ENCODE results near the gene SMIM45.

SMIM45 gene

GRCh38 chr22:41905411-41906202, 46.3 kb upstream of the SMIM45 start:
- Histone ChIP-seq H3K4me1 (ENCODE audit: low read length) (no peaks in the 10 kb centered on the region), H3K9ac (ENCODE audit: low read length) (no peak overlapping the region), H2AFZ (ENCODE audit: low read depth, low read length) (no peak overlapping the region), H3K4me2 (ENCODE audit: low read length) (no peak overlapping the region), H3K27ac (ENCODE audit: low read length) (no peak overlapping the region), H4K20me1 (ENCODE audit: insufficient read depth, low read length) (peaks cover 22% of the 10 kb centered on the region), H3K9me3 (ENCODE audit: insufficient read depth, low read length) (no peaks in the 10 kb centered on the region), H3K36me3 (replicated peaks; ENCODE audit: low read depth, low read length) (peaks cover 65% of the 10 kb centered on the region), H3K79me2 (ENCODE audit: low read length) (no peaks in the 10 kb centered on the region), H3K4me3 (ENCODE audit: low read length) (no peak overlapping the region), H3K27me3 (ENCODE audit: low read depth, low read length) (no peaks in the 10 kb centered on the region)
- TF ChIP-seq CTCF (IDR thresholded peaks at IDR 0.05; ENCODE audit: low read depth, low read length) (0 out of 2 replicates have a peak, but pooled peaks have one; percentile 9), EZH2phosphoT487 (IDR thresholded peaks at IDR 0.05; ENCODE audit: low read depth) (no peak)

- no peak overlapping the region for H2AFZ ChIP-seq (ENCODE audit: low read depth, low read length)
- peaks cover 17% of the 10 kb centered on the region for H4K20me1 ChIP-seq (ENCODE audit: insufficient read depth, low read length)
- H3K4me3 ChIP-seq (ENCODE audit: low read length) = no peak overlapping the region
- peaks cover 58% of the 10 kb centered on the region for H3K36me3 ChIP-seq (replicated peaks; ENCODE audit: low read depth, low read length)
- TF ChIP-seq CTCF (IDR thresholded peaks at IDR 0.05; ENCODE audit: low read depth, low read length) (no peak), EZH2phosphoT487 (IDR thresholded peaks at IDR 0.05; ENCODE audit: low read depth) (no peak)
- no peak overlapping the region for H3K9ac ChIP-seq (ENCODE audit: low read length)
- no peaks in the 10 kb centered on the region for H3K4me1 ChIP-seq (ENCODE audit: low read length)
- H3K27ac ChIP-seq (ENCODE audit: low read length) = no peak overlapping the region
- H3K4me2 ChIP-seq (ENCODE audit: low read length) = no peak overlapping the region
- H3K79me2 ChIP-seq (ENCODE audit: low read length) = no peaks in the 10 kb centered on the region
- no peaks in the 10 kb centered on the region for H3K9me3 ChIP-seq (ENCODE audit: insufficient read depth, low read length)
- H3K27me3 ChIP-seq (ENCODE audit: low read depth, low read length) = no peaks in the 10 kb centered on the region
Measured at GRCh38 chr22:41906822-41907221, 45.1 kb upstream of the SMIM45 start.

- TF ChIP-seq CTCF (IDR thresholded peaks at IDR 0.05; ENCODE audit: low read depth, low read length) (no peak), EZH2phosphoT487 (IDR thresholded peaks at IDR 0.05; ENCODE audit: low read depth) (no peak)
- no peaks in the 10 kb centered on the region for H3K9me3 ChIP-seq (ENCODE audit: insufficient read depth, low read length)
- H3K4me2 ChIP-seq (ENCODE audit: low read length) = no peak overlapping the region
- H3K36me3 ChIP-seq (replicated peaks; ENCODE audit: low read depth, low read length) = peaks cover 49% of the 10 kb centered on the region
- no peaks in the 10 kb centered on the region for H3K27me3 ChIP-seq (ENCODE audit: low read depth, low read length)
- H3K27ac ChIP-seq (ENCODE audit: low read length) = no peak overlapping the region
- H4K20me1 ChIP-seq (ENCODE audit: insufficient read depth, low read length) = peaks cover 17% of the 10 kb centered on the region
- no peaks in the 10 kb centered on the region for H3K79me2 ChIP-seq (ENCODE audit: low read length)
- no peak overlapping the region for H3K4me3 ChIP-seq (ENCODE audit: low read length)
- H3K9ac ChIP-seq (ENCODE audit: low read length) = no peak overlapping the region
- no peaks in the 10 kb centered on the region for H3K4me1 ChIP-seq (ENCODE audit: low read length)
- H2AFZ ChIP-seq (ENCODE audit: low read depth, low read length) = no peak overlapping the region
Measured at GRCh38 chr22:41907436-41908401, 44.2 kb upstream of the SMIM45 start.
